OCI-LY1 (cell line): Measurements from ENCODE around the gene C1orf50.

Source experiments
- H2AFZ ChIP-seq: fragments of 200-600 bp; sonication (generic), shearing (Covaris generic); 2 replicates; pipeline ENCODE4 v1.6.0; 2014; ENCODE audit warnings: antibody characterized with exemption, mild to moderate bottlenecking, low read length
- H3F3A ChIP-seq: fragments of 200-600 bp; sonication (generic), shearing (Covaris generic); 2 replicates; pipeline ENCODE4 v1.6.0; 2014; ENCODE audit warnings: mild to moderate bottlenecking, antibody characterized with exemption, low read length, moderate library complexity; ENCODE audit not compliant: insufficient read depth
- H3K27ac ChIP-seq: fragments of 200-600 bp; sonication (generic); 2 replicates; pipeline ENCODE4 v1.5.1; 2014; ENCODE audit warnings: low read length, mixed run types, mild to moderate bottlenecking, low read depth; ENCODE audit not compliant: poor library complexity, severe bottlenecking
- H3K27me3 ChIP-seq: fragments of 200-600 bp; sonication (generic); 2 replicates; pipeline ENCODE4 v1.6.0; 2014; ENCODE audit warnings: antibody characterized with exemption, mild to moderate bottlenecking, low read length, moderate library complexity; ENCODE audit not compliant: insufficient read depth
- H3K36me3 ChIP-seq: fragments of 200-600 bp; sonication (generic); 2 replicates; pipeline ENCODE4 v1.6.1; 2014; ENCODE audit warnings: mild to moderate bottlenecking, antibody characterized with exemption, low read length, moderate library complexity, mixed read lengths; ENCODE audit not compliant: insufficient read depth
- H3K4me1 ChIP-seq: fragments of 200-600 bp; sonication (generic); 2 replicates; pipeline ENCODE4 v1.5.1; 2014; ENCODE audit warnings: mild to moderate bottlenecking, low read length, moderate library complexity; ENCODE audit not compliant: insufficient read depth, severe bottlenecking
- H3K4me2 ChIP-seq: fragments of 200-600 bp; sonication (generic), shearing (Covaris generic); 2 replicates; pipeline ENCODE4 v1.6.1; 2014; ENCODE audit warnings: low read length
- H3K4me3 ChIP-seq: fragments of 200-600 bp; sonication (generic); 2 replicates; pipeline ENCODE4 v1.5.1; 2014; ENCODE audit warnings: low read length, low read depth, mild to moderate bottlenecking, mixed read lengths; ENCODE audit not compliant: poor library complexity, severe bottlenecking
- H3K79me2 ChIP-seq: fragments of 200-600 bp; shearing (Covaris generic); 2 replicates; pipeline ENCODE4 v1.6.1; 2016; ENCODE audit warnings: mixed run types, low read length, mixed read lengths; ENCODE audit not compliant: insufficient read depth
- H3K9ac ChIP-seq: fragments of 200-600 bp; sonication (generic), shearing (Covaris generic); 2 replicates; pipeline ENCODE4 v1.6.1; 2014; ENCODE audit warnings: mild to moderate bottlenecking, low read length, mixed read lengths
- H3K9me2 ChIP-seq: fragments of 200-600 bp; sonication (generic), shearing (Covaris generic); 2 replicates; pipeline ENCODE4 v1.6.1; 2014; ENCODE audit warnings: low read depth, mild to moderate bottlenecking, low read length, mixed read lengths
- H3K9me3 ChIP-seq: fragments of 200-600 bp; shearing (Covaris generic); 2 replicates; pipeline ENCODE4 v1.6.1; 2014; ENCODE audit warnings: low read length, mixed read lengths
- H4K20me1 ChIP-seq: fragments of 200-600 bp; sonication (generic), shearing (Covaris generic); 2 replicates; pipeline ENCODE4 v1.6.0; 2016; ENCODE audit warnings: mild to moderate bottlenecking, low read length; ENCODE audit not compliant: insufficient read depth
- EZH2 ChIP-seq: fragments of 200-600 bp; sonication (generic), shearing (Covaris generic); IDR thresholded peaks from 2 replicates; pipeline ENCODE4 v1.8.0; 2017; ENCODE audit warnings: borderline replicate concordance, mixed run types, mild to moderate bottlenecking, antibody characterized with exemption, low read length, moderate library complexity, mixed read lengths
- TF ChIP-seq, protein P1 (sequence below): fragments of 200-600 bp; sonication (generic), shearing (Covaris generic); IDR thresholded peaks from 2 replicates; pipeline ENCODE4 v1.5.1; 2017; ENCODE audit warnings: mild to moderate bottlenecking, antibody characterized with exemption, low read length, moderate library complexity, mixed read lengths

The C1orf50 gene

DNA sequence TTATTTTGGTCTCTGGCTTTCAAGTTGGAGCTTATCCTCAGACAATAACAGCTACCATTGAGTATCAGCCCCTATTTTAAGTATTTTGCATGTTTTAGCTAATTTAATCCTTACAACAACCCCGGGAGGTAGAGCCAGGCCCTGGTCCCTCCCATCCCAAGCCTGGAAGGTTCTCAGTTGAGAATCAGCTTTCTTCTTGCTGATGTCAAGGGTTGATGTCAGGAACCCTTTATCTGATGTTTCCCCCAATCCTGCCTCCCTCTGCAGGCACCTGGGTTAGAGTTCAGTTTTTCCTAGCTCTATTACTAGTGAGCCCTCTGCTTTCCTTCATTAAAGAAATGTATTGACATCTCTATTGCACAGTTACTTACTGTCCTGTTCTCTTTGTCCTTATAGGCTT lies 53.8 kb downstream of the C1orf50 start:
- H2AFZ ChIP-seq, result no peak overlapping the region
- H4K20me1 ChIP-seq, result no peaks in the 10 kb centered on the region
- no peaks in the 10 kb centered on the region for H3K9me3 ChIP-seq
- H3K27ac ChIP-seq, result no peak overlapping the region
- H3K4me1 ChIP-seq, result peaks cover 12% of the 10 kb centered on the region
- no peak overlapping the region for H3K4me3 ChIP-seq
- no peak overlapping the region for H3K4me2 ChIP-seq
- H3F3A ChIP-seq, result no peaks in the 10 kb centered on the region
- no peak for TF ChIP-seq EZH2
- TF ChIP-seq, protein P1, sequence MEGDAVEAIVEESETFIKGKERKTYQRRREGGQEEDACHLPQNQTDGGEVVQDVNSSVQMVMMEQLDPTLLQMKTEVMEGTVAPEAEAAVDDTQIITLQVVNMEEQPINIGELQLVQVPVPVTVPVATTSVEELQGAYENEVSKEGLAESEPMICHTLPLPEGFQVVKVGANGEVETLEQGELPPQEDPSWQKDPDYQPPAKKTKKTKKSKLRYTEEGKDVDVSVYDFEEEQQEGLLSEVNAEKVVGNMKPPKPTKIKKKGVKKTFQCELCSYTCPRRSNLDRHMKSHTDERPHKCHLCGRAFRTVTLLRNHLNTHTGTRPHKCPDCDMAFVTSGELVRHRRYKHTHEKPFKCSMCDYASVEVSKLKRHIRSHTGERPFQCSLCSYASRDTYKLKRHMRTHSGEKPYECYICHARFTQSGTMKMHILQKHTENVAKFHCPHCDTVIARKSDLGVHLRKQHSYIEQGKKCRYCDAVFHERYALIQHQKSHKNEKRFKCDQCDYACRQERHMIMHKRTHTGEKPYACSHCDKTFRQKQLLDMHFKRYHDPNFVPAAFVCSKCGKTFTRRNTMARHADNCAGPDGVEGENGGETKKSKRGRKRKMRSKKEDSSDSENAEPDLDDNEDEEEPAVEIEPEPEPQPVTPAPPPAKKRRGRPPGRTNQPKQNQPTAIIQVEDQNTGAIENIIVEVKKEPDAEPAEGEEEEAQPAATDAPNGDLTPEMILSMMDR, result no peak
- no peaks in the 10 kb centered on the region for H3K79me2 ChIP-seq
- no peaks in the 10 kb centered on the region for H3K9me2 ChIP-seq
- H3K36me3 ChIP-seq, result no peaks in the 10 kb centered on the region
- H3K27me3 ChIP-seq, result no peaks in the 10 kb centered on the region
- no peak overlapping the region for H3K9ac ChIP-seq

DNA sequence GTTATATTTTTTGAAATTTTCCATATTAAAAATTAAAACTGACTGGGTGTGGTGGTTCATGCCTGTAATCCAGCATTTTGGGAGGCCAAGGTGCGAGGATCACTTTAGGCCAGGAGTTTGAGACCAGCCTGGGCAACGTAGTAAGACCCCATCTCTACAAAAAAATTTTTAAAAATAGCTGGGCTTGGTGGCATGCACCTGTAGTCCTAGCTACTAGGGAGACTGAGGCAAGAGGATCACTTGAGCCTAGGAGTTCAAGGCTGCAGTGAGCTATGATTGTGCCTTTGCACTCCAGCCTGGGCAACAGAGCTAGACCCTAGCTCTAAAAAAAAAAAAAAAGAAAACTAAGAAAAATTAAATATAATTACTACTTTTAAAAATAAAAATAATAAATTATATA lies 54.6 kb downstream of the C1orf50 start:
- H3K36me3 ChIP-seq, result no peaks in the 10 kb centered on the region
- no peak overlapping the region for H3K9ac ChIP-seq
- TF ChIP-seq EZH2, result no peak
- TF ChIP-seq, protein P1, result no peak
- no peaks in the 10 kb centered on the region for H3K9me3 ChIP-seq
- H3K4me1 ChIP-seq, result peaks cover 4% of the 10 kb centered on the region
- H3K27ac ChIP-seq, result no peak overlapping the region
- H3K79me2 ChIP-seq, result no peaks in the 10 kb centered on the region
- H3K4me3 ChIP-seq, result no peak overlapping the region
- no peak overlapping the region for H3K4me2 ChIP-seq
- H3K9me2 ChIP-seq, result no peaks in the 10 kb centered on the region
- H4K20me1 ChIP-seq, result no peaks in the 10 kb centered on the region
- no peaks in the 10 kb centered on the region for H3F3A ChIP-seq
- H2AFZ ChIP-seq, result no peak overlapping the region
- no peaks in the 10 kb centered on the region for H3K27me3 ChIP-seq

DNA sequence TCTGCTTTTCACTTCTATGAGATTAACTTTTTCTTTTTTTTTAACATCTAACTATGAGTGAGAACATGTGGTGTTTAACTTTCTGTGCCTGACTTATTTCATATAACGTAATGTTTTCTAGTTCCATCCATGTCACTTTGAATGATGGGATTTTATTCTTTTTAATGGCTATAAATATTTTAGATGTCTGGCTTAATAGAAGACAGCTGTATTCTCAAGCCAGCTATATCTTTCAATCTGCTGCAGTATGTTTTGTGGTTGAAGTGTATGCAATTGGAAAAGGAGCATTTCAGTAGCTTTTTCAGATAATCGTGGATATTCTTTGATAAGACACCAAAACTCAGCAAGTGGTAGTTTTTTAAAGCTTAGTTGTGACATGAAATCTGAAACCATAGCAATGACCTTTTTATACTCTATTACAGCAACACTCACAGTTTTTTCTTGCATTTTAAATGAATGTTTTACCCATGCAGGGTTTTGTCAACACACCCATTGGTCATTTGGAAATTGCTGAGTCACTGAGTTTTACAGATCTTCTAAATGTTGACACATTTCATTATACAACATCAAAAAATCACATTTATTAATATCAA lies 55.8 kb downstream of the C1orf50 start:
- Histone ChIP-seq H3K9ac (no peak overlapping the region), H3K4me2 (no peak overlapping the region), H3K27ac (no peak overlapping the region), H2AFZ (no peak overlapping the region), H3K27me3 (no peaks in the 10 kb centered on the region), H3K4me1 (no peaks in the 10 kb centered on the region), H3K4me3 (no peak overlapping the region), H3K79me2 (no peaks in the 10 kb centered on the region), H4K20me1 (no peaks in the 10 kb centered on the region), H3K36me3 (no peaks in the 10 kb centered on the region), H3K9me2 (no peaks in the 10 kb centered on the region), H3F3A (no peaks in the 10 kb centered on the region), H3K9me3 (no peaks in the 10 kb centered on the region)
- TF ChIP-seq EZH2, result no peak
- TF ChIP-seq, protein P1, result no peak
